ENCODE measurements around the gene MRPL2.

Gene MRPL2

DNA sequence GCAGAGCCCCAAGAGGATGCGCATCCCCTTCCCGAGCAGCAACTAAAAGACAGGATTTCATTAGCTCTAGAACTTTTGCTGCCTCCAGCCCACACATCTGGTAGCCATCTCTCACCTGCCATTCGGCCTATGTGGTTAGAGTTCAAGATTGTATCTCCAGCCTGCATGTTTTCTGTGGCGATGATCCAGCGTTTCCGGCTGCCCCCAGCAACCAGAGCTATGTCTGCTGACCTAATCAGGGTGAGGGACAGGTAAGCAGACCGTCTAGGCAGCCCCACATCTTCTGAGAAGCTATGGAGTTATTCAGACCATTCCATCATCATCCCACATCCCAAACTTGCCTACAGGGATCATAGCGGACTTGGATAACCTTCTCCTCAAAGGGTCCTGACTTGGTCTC lies 3.3 kb downstream of the MRPL2 start:
- H3K4me1 ChIP-seq: peaks cover 4% of the 10 kb centered on the region; the same call in 1 of the 2 replicates
- H3K9me3 ChIP-seq: no peaks in the 10 kb centered on the region
- peaks cover 8% of the 10 kb centered on the region; the same call in 1 of the 2 replicates for H3K36me3 ChIP-seq
- no peaks in the 10 kb centered on the region for H3K27me3 ChIP-seq
- no peak for DNase-seq
- TF ChIP-seq, protein P1, sequence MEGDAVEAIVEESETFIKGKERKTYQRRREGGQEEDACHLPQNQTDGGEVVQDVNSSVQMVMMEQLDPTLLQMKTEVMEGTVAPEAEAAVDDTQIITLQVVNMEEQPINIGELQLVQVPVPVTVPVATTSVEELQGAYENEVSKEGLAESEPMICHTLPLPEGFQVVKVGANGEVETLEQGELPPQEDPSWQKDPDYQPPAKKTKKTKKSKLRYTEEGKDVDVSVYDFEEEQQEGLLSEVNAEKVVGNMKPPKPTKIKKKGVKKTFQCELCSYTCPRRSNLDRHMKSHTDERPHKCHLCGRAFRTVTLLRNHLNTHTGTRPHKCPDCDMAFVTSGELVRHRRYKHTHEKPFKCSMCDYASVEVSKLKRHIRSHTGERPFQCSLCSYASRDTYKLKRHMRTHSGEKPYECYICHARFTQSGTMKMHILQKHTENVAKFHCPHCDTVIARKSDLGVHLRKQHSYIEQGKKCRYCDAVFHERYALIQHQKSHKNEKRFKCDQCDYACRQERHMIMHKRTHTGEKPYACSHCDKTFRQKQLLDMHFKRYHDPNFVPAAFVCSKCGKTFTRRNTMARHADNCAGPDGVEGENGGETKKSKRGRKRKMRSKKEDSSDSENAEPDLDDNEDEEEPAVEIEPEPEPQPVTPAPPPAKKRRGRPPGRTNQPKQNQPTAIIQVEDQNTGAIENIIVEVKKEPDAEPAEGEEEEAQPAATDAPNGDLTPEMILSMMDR (IDR thresholded peaks at IDR 0.05; ENCODE audit: low read depth, low read length): no peak
- no peak overlapping the region for H3K4me3 ChIP-seq (ENCODE audit: low read depth, low read length)

- no peak for DNase-seq
- H3K36me3 ChIP-seq: peaks cover 8% of the 10 kb centered on the region; the same call in 1 of the 2 replicates
- peaks cover 4% of the 10 kb centered on the region; the same call in 1 of the 2 replicates for H3K4me1 ChIP-seq
- H3K27me3 ChIP-seq: no peaks in the 10 kb centered on the region
- no peaks in the 10 kb centered on the region for H3K9me3 ChIP-seq
- TF ChIP-seq, protein P1 (IDR thresholded peaks at IDR 0.05; ENCODE audit: low read depth, low read length): no peak
- peak overlapping the region; percentile 80 for H3K4me3 ChIP-seq (ENCODE audit: low read depth, low read length)
These were observed 4.9 kb downstream of the MRPL2 start for GRCh38 chr6:43054206-43054943.

GRCh38 chr6:43053545-43054205 lies 5.6 kb downstream of the MRPL2 start, which contains the start of gene CUL7:
Gene CUL7, minus strand, starts transcription at chr6:43053851. Its CDS starts 1,063 bp downstream, at chr6:43052788.
- H3K9me3 ChIP-seq: no peaks in the 10 kb centered on the region
- H3K4me3 ChIP-seq (ENCODE audit: low read depth, low read length): peak within 1 kb of the TSS; percentile 80
- peak; percentile 93 for DNase-seq
- peaks cover 4% of the 10 kb centered on the region; the same call in 1 of the 2 replicates for H3K4me1 ChIP-seq
- TF ChIP-seq, protein P1 (IDR thresholded peaks at IDR 0.05; ENCODE audit: low read depth, low read length): no peak
- peaks cover 8% of the 10 kb centered on the region; the same call in 1 of the 2 replicates for H3K36me3 ChIP-seq
- no peaks in the 10 kb centered on the region for H3K27me3 ChIP-seq

DNA sequence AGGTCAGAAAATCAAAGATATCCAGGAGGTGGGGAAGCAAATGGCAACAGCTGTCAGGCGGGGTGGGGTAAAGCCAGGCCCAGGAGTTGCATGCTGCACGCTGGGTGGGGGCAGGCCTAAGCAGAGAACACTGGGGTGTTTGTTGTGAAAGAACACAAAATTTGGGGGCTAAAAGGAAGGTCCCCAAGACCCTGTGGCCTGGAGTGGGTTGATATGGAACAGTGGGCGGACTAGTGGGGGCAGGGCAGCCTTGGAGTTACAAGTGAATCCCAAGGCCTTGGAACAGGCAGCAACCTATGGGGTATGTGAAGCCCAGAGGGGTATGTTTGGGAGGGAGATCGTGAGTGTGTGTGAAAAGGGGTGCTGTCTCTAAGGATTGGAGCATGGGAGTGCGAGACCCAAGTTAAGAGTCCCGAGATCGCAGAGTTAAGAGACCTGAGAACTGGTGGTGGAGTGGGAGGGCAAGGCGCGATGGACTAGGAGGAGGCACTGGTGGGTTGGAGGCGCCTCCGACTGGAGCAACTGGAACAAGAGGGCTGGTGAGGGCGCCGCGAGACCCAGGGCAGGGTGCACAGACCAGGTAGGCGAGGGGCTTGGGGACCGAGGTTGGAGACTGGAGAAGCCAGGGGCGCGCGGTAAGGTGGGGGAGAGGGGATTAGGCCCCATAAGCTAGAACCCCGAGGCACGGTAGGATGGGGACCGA lies 6.2 kb downstream of the MRPL2 start:
- Histone ChIP-seq H3K36me3 (peaks cover 8% of the 10 kb centered on the region; the same call in 1 of the 2 replicates), H3K4me1 (no peaks in the 10 kb centered on the region), H3K9me3 (no peaks in the 10 kb centered on the region), H3K4me3 (ENCODE audit: low read depth, low read length) (peak overlapping the region; percentile 80), H3K27me3 (no peaks in the 10 kb centered on the region)
- DNase-seq: peak; percentile 32
- TF ChIP-seq, protein P1 (IDR thresholded peaks at IDR 0.05; ENCODE audit: low read depth, low read length): no peak

DNA sequence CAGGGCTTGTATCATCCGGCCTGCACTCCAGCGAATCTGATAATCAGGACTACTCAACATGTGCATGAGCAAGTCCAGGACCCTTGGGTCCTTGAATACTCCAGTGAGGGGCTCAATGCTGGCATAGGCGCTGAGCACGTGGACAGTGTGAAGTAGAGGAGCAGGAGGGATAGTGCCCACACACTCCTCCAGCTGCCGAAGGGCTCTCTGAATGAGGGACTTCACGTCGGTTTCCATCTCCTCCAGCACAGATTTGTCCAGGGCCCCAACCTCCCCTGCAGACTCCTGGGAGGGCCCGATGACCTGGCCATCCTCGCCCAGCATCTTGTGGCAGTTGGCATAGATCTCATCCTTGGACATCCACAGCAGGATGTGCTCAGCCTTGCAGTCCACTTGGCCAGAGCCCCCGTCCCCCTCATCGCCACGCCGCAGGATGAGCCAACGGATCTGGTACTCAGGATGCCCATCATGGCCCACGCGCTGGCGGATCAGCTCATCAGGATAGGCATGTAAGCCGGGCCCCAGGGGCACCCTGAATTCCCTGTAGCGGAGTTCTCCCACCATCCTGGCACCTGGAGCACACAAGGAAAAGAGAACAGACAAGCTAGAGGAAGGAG lies 6.9 kb downstream of the MRPL2 start:
- TF ChIP-seq, protein P1 (IDR thresholded peaks at IDR 0.05; ENCODE audit: low read depth, low read length): no peak
- Histone ChIP-seq H3K36me3 (peaks cover 6% of the 10 kb centered on the region; the same call in 1 of the 2 replicates), H3K4me1 (no peaks in the 10 kb centered on the region), H3K4me3 (ENCODE audit: low read depth, low read length) (peak overlapping the region; percentile 80), H3K27me3 (no peaks in the 10 kb centered on the region), H3K9me3 (no peaks in the 10 kb centered on the region)
- DNase-seq: no peak
